ENCODE results near the gene PYGB.

PYGB gene

DNA sequence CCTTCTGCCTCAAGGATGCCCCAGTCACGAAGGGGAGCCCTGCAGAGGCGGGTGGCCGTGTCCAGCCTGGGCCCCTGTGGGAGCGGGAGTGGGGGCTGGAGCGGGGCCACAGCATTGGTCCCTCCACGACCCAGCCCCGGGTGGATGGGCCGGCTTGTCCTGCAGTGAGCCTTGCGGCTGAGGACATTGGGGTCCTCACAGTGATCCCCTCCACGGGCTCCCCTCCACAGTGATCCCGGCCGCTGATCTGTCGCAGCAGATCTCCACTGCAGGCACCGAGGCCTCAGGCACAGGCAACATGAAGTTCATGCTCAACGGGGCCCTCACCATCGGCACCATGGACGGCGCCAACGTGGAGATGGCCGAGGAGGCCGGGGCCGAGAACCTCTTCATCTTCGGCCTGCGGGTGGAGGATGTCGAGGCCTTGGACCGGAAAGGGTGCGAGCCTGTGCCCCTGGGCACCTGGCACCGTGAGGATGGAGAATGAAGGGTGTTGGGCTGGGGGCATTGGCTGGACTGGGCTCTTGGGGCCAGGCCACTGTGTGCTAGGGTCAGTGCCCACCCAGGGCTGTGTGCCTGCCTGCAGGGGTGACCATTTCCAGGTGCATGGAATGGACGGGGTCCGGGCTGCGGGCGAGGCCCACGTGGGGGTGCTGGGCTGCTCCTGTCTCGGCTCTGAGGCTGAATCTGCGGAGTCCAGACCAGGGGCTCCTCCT, 44.4 kb downstream of the PYGB start:
- Histone ChIP-seq H3K9me3 (ENCODE audit: control insufficient read depth, insufficient read depth, low read depth, low read length) (no peaks in the 10 kb centered on the region), H3K4me3 (ENCODE audit: low read depth, low read length) (no peak overlapping the region), H3K4me1 (ENCODE audit: control insufficient read depth, insufficient read depth, low read length) (no peaks in the 10 kb centered on the region), H3K36me3 (ENCODE audit: control insufficient read depth in 2 of 2, insufficient read depth in 1 of 2, low read length in 2 of 2) (peaks cover 0 to 72% of the 10 kb centered on the region in 2 experiments; a peak in 2 of 3 replicates), H3K27ac (ENCODE audit: extremely low read depth, low read depth, low read length) (no peak overlapping the region)
- CTCF ChIA-PET: interaction anchor here (1.5 kb wide), 1 partner anchor 106 kb away, joined by 10 read pairs; no protein-coding TSS in a partner anchor
- TF ChIP-seq SP3 (tag by site-specific recombination; IDR thresholded peaks at IDR 0.05): no peak
- TF ChIP-seq SALL2 (tag by site-specific recombination; IDR thresholded peaks at IDR 0.05; ENCODE audit: borderline replicate concordance): no peak
- TF ChIP-seq MEIS1 (CRISPR knock-in tag; IDR thresholded peaks at IDR 0.05; ENCODE audit: borderline replicate concordance): no peak
- TF ChIP-seq, protein P1, sequence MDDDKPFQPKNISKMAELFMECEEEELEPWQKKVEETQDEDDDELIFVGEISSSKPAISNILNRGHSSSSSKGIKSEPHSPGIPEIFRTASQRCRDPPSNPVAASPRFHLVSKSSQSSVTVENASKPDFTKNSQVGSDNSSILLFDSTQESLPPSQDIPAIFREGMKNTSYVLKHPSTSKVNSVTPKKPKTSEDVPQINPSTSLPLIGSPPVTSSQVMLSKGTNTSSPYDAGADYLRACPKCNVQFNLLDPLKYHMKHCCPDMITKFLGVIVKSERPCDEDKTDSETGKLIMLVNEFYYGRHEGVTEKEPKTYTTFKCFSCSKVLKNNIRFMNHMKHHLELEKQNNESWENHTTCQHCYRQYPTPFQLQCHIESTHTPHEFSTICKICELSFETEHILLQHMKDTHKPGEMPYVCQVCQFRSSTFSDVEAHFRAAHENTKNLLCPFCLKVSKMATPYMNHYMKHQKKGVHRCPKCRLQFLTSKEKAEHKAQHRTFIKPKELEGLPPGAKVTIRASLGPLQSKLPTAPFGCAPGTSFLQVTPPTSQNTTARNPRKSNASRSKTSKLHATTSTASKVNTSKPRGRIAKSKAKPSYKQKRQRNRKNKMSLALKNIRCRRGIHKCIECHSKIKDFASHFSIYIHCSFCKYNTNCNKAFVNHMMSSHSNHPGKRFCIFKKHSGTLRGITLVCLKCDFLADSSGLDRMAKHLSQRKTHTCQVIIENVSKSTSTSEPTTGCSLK (tag by site-specific recombination; IDR thresholded peaks at IDR 0.05): no peak
- TF ChIP-seq KLF10 (tag by site-specific recombination; IDR thresholded peaks at IDR 0.05): no peak
- POLR2A ChIA-PET: no interaction called here

- peaks cover 0 to 69% of the 10 kb centered on the region in 2 experiments; a peak in 2 of 3 replicates for H3K36me3 ChIP-seq (ENCODE audit: control insufficient read depth in 2 of 2, insufficient read depth in 1 of 2, low read length in 2 of 2)
- no peaks in the 10 kb centered on the region for H3K9me3 ChIP-seq (ENCODE audit: control insufficient read depth, insufficient read depth, low read depth, low read length)
- ChIA-PET POLR2A (no interaction called here), CTCF (interaction anchor here (0.7 to 1.5 kb wide), 5 partner anchors 26 to 154 kb away, joined by 3 to 10 read pairs (median 3); no protein-coding TSS in a partner anchor)
- no peaks in the 10 kb centered on the region for H3K4me1 ChIP-seq (ENCODE audit: control insufficient read depth, insufficient read depth, low read length)
- no peak overlapping the region for H3K4me3 ChIP-seq (ENCODE audit: low read depth, low read length)
- 0 out of 2 replicates have a peak overlapping the region, but pooled peaks have one; percentile 9 for H3K27ac ChIP-seq (ENCODE audit: extremely low read depth, low read depth, low read length)
- no peak for TF ChIP-seq EGR2 (tag by site-specific recombination; IDR thresholded peaks at IDR 0.05; ENCODE audit: low read depth)
- 0 out of 2 replicates have a peak, but pooled peaks have one; percentile 1 for TF ChIP-seq ZNF600 (tag by site-specific recombination; IDR thresholded peaks at IDR 0.05)
These were observed 45.6 kb downstream of the PYGB start for GRCh38 chr20:25293507-25293906.

- POLR2A ChIA-PET: no interaction called here
- CTCF ChIA-PET: interaction anchor here (0.7 to 3.4 kb wide), 10 partner anchors 27 to 285 kb away, joined by 3 to 47 read pairs (median 4); no protein-coding TSS in a partner anchor
- no peak for TF ChIP-seq ZNF610 (tag by site-specific recombination; IDR thresholded peaks at IDR 0.05; ENCODE audit: borderline replicate concordance)
- no peak for TF ChIP-seq MYNN (tag by site-specific recombination; IDR thresholded peaks at IDR 0.05; ENCODE audit: borderline replicate concordance)
- no peak for TF ChIP-seq ZNF596 (tag by site-specific recombination; IDR thresholded peaks at IDR 0.05)
- TF ChIP-seq ZNF530 (tag by site-specific recombination; IDR thresholded peaks at IDR 0.05; ENCODE audit: low read depth): no peak
- TF ChIP-seq ZNF670 (tag by site-specific recombination; IDR thresholded peaks at IDR 0.05; ENCODE audit: low read depth): no peak
- TF ChIP-seq ZNF629 (tag by site-specific recombination; IDR thresholded peaks at IDR 0.05): no peak
- TF ChIP-seq SETDB1 (IDR thresholded peaks at IDR 0.05; ENCODE audit: insufficient read length, low read length): no peak
- no peak for TF ChIP-seq ZNF311 (tag by site-specific recombination; IDR thresholded peaks at IDR 0.05; ENCODE audit: borderline replicate concordance)
- TF ChIP-seq PRDM6 (tag by site-specific recombination; IDR thresholded peaks at IDR 0.05): no peak
- no peak for TF ChIP-seq ZNF148 (tag by site-specific recombination; IDR thresholded peaks at IDR 0.05; ENCODE audit: borderline replicate concordance)
- TF ChIP-seq ZNF202 (tag by site-specific recombination; IDR thresholded peaks at IDR 0.05; ENCODE audit: borderline replicate concordance): no peak
- no peak for TF ChIP-seq GLI2 (tag by site-specific recombination; IDR thresholded peaks at IDR 0.05; ENCODE audit: borderline replicate concordance, low read depth)
- TF ChIP-seq ZNF341 (tag by site-specific recombination; IDR thresholded peaks at IDR 0.05; ENCODE audit: low read depth): no peak
- no peak overlapping the region for H3K4me3 ChIP-seq (ENCODE audit: low read depth, low read length)
- H3K27ac ChIP-seq (ENCODE audit: extremely low read depth, low read depth, low read length): no peak overlapping the region
- no peaks in the 10 kb centered on the region for H3K4me1 ChIP-seq (ENCODE audit: control insufficient read depth, insufficient read depth, low read length)
- H3K9me3 ChIP-seq (ENCODE audit: control insufficient read depth, insufficient read depth, low read depth, low read length): no peaks in the 10 kb centered on the region
- peaks cover 0 to 69% of the 10 kb centered on the region in 2 experiments; a peak in 2 of 3 replicates for H3K36me3 ChIP-seq (ENCODE audit: control insufficient read depth in 2 of 2, insufficient read depth in 1 of 2, low read length in 2 of 2)
These were observed 46.1 kb downstream of the PYGB start for GRCh38 chr20:25293910-25294458.
